A549 (cell line): Measurements from ENCODE around the gene BCL10. TPM values are rescaled to one million over a fixed set of nuclear protein-coding genes. Genes with fewer than 3 reads are reported as not detected.

Source experiments
- ATAC-seq, 2 experiments: fragments of 200-7000 bp in 1 of 2; fragments of >200 bp in 1 of 2; cut with Nextera tagmentation in 1 of 2; cut with Tn5 transposase in 1 of 2; 3 replicates each; pipeline versions ENCODE4 v1.8.0 to v1.9.1; 2018 to 2020; ENCODE audit warnings: mild to moderate bottlenecking in 1 of 2, moderate library complexity in 1 of 2
- CTCF ChIA-PET: fragments of 300-600 bp; sonication (Branson Sonifier 250); formaldehyde crosslinking; extraction: SDS; loops from one replicate; lab custom pipeline; 2021; ENCODE audit warnings: antibody characterized with exemption, inconsistent platforms; lab: Yijun Ruan, JAX
- POLR2A ChIA-PET: fragments of 350-600 bp; formaldehyde crosslinking; extraction: SDS; loops from one replicate; lab custom pipeline; 2021; ENCODE audit warnings: antibody characterized with exemption, inconsistent platforms; lab: Yijun Ruan, JAX
- DNase-seq, 2 experiments: peaks; one replicate each; pipeline versions ENCODE4 v3.0.0 to v3.0.0-alpha.2; 2011 to 2016; ENCODE audit warnings: low read depth in 1 of 2, low spot score in 1 of 2
- FAIRE-seq: peaks from 2 replicates; lab custom pipeline; 2011; peaks lifted over from hg19 to GRCh38; lab: Jason Lieb, UNC
- H3K27ac ChIP-seq, 2 experiments: fragments of >200 bp; sonication (Bioruptor Twin); formaldehyde crosslinking; 3 replicates each; pipeline ENCODE4 v1.5.1; 2016 to 2017
- H3K4me1 ChIP-seq: fragments of >200 bp; sonication (Bioruptor Twin); formaldehyde crosslinking; 3 replicates; pipeline ENCODE4 v1.6.1; 2016
- H3K4me2 ChIP-seq: fragments of >200 bp; sonication (Bioruptor Twin); formaldehyde crosslinking; 3 replicates; pipeline ENCODE4 v1.6.1; 2016
- H3K4me3 ChIP-seq: fragments of >200 bp; sonication (Bioruptor Twin); formaldehyde crosslinking; 3 replicates; pipeline ENCODE4 v1.5.1; 2016
- H3K9me3 ChIP-seq: fragments of >200 bp; sonication (Bioruptor Twin); formaldehyde crosslinking; 3 replicates; pipeline ENCODE4 v1.6.1; 2016
- BCL3 ChIP-seq: fragments of >200 bp; sonication (Bioruptor Twin); formaldehyde crosslinking; IDR thresholded peaks from 3 replicates; pipeline ENCODE4 v1.6.1; 2016
- BHLHE40 ChIP-seq: IDR thresholded peaks from 2 replicates; pipeline ENCODE4 v1.6.1; 2012; ENCODE audit warnings: low read depth, low read length, inconsistent platforms
- CBX2 ChIP-seq: fragments of 200-600 bp; sonication (generic); IDR thresholded peaks from 2 replicates; pipeline ENCODE4 v1.6.1; 2016; ENCODE audit warnings: low read depth, mild to moderate bottlenecking, borderline replicate concordance
- EHF ChIP-seq: fragments of 250-450 bp; sonication (Bioruptor Pico); IDR thresholded peaks from 2 replicates; pipeline ENCODE4 v1.5.0; 2020; ENCODE audit warnings: mild to moderate bottlenecking
- EHMT2 ChIP-seq: fragments of 200-600 bp; sonication (generic); IDR thresholded peaks from 2 replicates; pipeline ENCODE4 v1.6.1; 2016; ENCODE audit warnings: antibody characterized with exemption, low read depth, mild to moderate bottlenecking, moderate library complexity
- ELK1 ChIP-seq: fragments of 150-350 bp; IDR thresholded peaks from 2 replicates; pipeline ENCODE4 v1.6.1; 2014; ENCODE audit warnings: low read depth, mild to moderate bottlenecking, low read length
- HMGXB4 ChIP-seq: fragments of 250-450 bp; sonication (Bioruptor Pico); IDR thresholded peaks from 2 replicates; pipeline ENCODE4 v1.5.0; 2021; ENCODE audit warnings: mild to moderate bottlenecking, moderate library complexity, borderline replicate concordance
- HOXA7 ChIP-seq: fragments of 250-450 bp; sonication (Bioruptor Pico); IDR thresholded peaks from 2 replicates; pipeline ENCODE4 v1.5.0; 2020; ENCODE audit warnings: mild to moderate bottlenecking, moderate library complexity
- HOXB13 ChIP-seq: fragments of 250-450 bp; sonication (Bioruptor Pico); IDR thresholded peaks from 2 replicates; pipeline ENCODE4 v1.5.0; 2020; ENCODE audit warnings: low read depth, mild to moderate bottlenecking, moderate library complexity
- HOXB5 ChIP-seq: fragments of 250-450 bp; sonication (Bioruptor Pico); IDR thresholded peaks from 2 replicates; pipeline ENCODE4 v1.5.0; 2020; ENCODE audit warnings: mild to moderate bottlenecking, moderate library complexity
- JUN ChIP-seq, 2 experiments: fragments of >200 bp; sonication (Bioruptor Twin); formaldehyde crosslinking; IDR thresholded peaks; 2 replicates in 1 of 2; 3 replicates in 1 of 2; pipeline ENCODE4 v1.6.1; 2016 to 2017
- JUNB ChIP-seq: fragments of >200 bp; sonication (Bioruptor Twin); formaldehyde crosslinking; IDR thresholded peaks from 2 replicates; pipeline ENCODE4 v1.6.1; 2016
- MYC ChIP-seq: IDR thresholded peaks from 2 replicates; pipeline ENCODE4 v1.6.1; 2012; ENCODE audit warnings: mild to moderate bottlenecking, inconsistent platforms, low read length, improper control_type of control experiment, borderline replicate concordance
- NPAS2 ChIP-seq: fragments of 250-450 bp; sonication (Bioruptor Pico); IDR thresholded peaks from 2 replicates; pipeline ENCODE4 v1.8.0; 2022; ENCODE audit warnings: mild to moderate bottlenecking, moderate library complexity, borderline replicate concordance
- POLR2A ChIP-seq: IDR thresholded peaks from 2 replicates; pipeline ENCODE4 v1.6.1; 2012; ENCODE audit warnings: mild to moderate bottlenecking, low read length
- RARB ChIP-seq: fragments of 250-450 bp; sonication (Bioruptor Pico); IDR thresholded peaks from 2 replicates; pipeline ENCODE4 v1.8.0; 2021; ENCODE audit warnings: mild to moderate bottlenecking, moderate library complexity
- RCOR1 ChIP-seq: fragments of 150-350 bp; IDR thresholded peaks from 2 replicates; pipeline ENCODE4 v1.6.1; 2014; ENCODE audit warnings: antibody characterized with exemption, low read length, low read depth
- RFX5 ChIP-seq: fragments of 450-650 bp; IDR thresholded peaks from 2 replicates; pipeline ENCODE4 v1.7.1; 2014; ENCODE audit warnings: antibody characterized with exemption, mild to moderate bottlenecking, moderate library complexity
- RNF2 ChIP-seq: fragments of 200-600 bp; sonication (generic); IDR thresholded peaks from 2 replicates; pipeline ENCODE4 v1.6.1; 2016; ENCODE audit warnings: low read depth, mild to moderate bottlenecking, antibody characterized with exemption, moderate library complexity, borderline replicate concordance
- SMC3 ChIP-seq: fragments of >200 bp; sonication (Bioruptor Twin); formaldehyde crosslinking; IDR thresholded peaks from 3 replicates; pipeline ENCODE4 v1.6.1; 2018; ENCODE audit warnings: inconsistent platforms
- TFCP2L1 ChIP-seq: fragments of 250-450 bp; sonication (Bioruptor Pico); IDR thresholded peaks from 2 replicates; pipeline ENCODE4 v1.5.0; 2021; ENCODE audit warnings: mild to moderate bottlenecking
- TP53 ChIP-seq: fragments of 250-450 bp; sonication (Bioruptor Pico); IDR thresholded peaks from 2 replicates; pipeline ENCODE4 v1.5.0; 2021; ENCODE audit warnings: mild to moderate bottlenecking, moderate library complexity
- ZC3H11A ChIP-seq: fragments of 450-650 bp; IDR thresholded peaks from 2 replicates; pipeline ENCODE4 v1.6.1; 2014; ENCODE audit warnings: antibody characterized with exemption, mild to moderate bottlenecking
- WGBS: methylation state at CpG from one replicate; pipeline ENCODE4 v1.1.6; 2017; ENCODE audit errors: missing lambda C conversion rate; 5-methylcytosine and 5-hydroxymethylcytosine counted together
- polyA plus RNA-seq, 4 experiments: library from polyadenylated mRNA; depleted of rRNA in 3 of 4; stranded (reverse); fragments of >200 nt; fragmentation: RNase III in 1 of 4; extraction: RNeasy Plus Mini Kit Qiagen cat#74134 plus additional on column Dnase treatment in 1 of 4; gene quantifications; 2 replicates in 3 of 4; 3 replicates in 1 of 4; pipeline ENCODE4 v1.2.3, GENCODE V29; 2011 to 2017
- TF ChIP-seq, protein P1 (sequence below): fragments of >200 bp; sonication (Bioruptor Twin); formaldehyde crosslinking; IDR thresholded peaks from 3 replicates; pipeline ENCODE4 v1.5.1; 2016
- TF ChIP-seq, protein P2 (sequence below): IDR thresholded peaks from 2 replicates; pipeline ENCODE4 v1.6.1; 2012
- TF ChIP-seq, protein P3 (sequence below): IDR thresholded peaks from 2 replicates; pipeline ENCODE4 v1.6.1; 2012

The BCL10 gene
- polyA plus RNA-seq, 2 of the 4 experiments (the other 2 are of a cell fraction): 8.9 to 15.5 TPM

DNA sequence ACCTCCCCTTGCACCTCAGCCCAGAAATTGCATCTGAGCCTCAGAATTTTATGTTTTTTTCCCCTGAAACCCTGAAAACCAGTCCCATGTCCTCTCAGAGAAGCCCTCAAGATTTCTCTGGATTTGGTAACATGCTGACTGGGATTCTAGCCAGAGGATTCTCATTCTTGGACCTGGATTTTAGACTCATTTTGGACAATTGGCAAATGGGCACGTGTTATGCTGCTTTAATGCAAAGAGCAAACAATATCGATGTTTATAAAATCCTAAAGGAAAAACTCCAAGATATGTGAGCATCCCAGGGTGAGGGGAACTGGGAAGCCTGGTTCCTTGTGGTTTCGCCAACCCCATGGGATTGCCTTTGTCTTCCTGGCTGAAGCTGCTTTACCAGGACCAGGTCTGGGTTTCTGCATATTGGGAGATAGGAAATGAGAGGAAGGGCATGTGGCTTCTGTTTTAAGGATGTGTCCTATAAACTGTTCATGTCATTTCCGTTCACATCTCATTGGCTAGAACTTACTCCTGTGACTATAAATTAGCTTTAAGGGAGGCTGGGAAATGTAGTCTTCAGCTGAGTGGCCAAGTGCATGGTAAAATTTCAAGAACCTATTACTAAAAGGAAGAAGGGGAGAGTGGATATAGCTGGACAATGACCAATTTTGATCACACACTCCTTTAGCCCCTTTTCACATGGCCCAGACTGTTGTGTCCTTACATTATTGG is 27.2 kb upstream of the BCL10 start:
- no peak for FAIRE-seq
- Histone ChIP-seq H3K4me1 (peaks cover 7% of the 10 kb centered on the region), H3K27ac (no peak overlapping the region), H3K4me2 (no peak overlapping the region), H3K9me3 (no peaks in the 10 kb centered on the region), H3K4me3 (no peak overlapping the region)
- 84% methylated on average over 4 of the region's 4 CpGs for WGBS
- POLR2A ChIA-PET: no interaction called here
- TF ChIP-seq CBX2 (no peak), HMGXB4 (CRISPR knock-in tag) (no peak), RNF2 (no peak), JUNB (no peak), JUN (IDR thresholded peaks at IDR 0.05) (no peak), NPAS2 (CRISPR knock-in tag) (no peak), TP53 (CRISPR knock-in tag) (no peak), RFX5 (no peak), HOXB13 (no peak), ZC3H11A (no peak), ELK1 (no peak), RCOR1 (no peak), BHLHE40 (no peak), SMC3 (no peak), HOXB5 (CRISPR knock-in tag) (no peak), TFCP2L1 (CRISPR knock-in tag) (no peak), MYC (no peak)
- TF ChIP-seq, protein P1, sequence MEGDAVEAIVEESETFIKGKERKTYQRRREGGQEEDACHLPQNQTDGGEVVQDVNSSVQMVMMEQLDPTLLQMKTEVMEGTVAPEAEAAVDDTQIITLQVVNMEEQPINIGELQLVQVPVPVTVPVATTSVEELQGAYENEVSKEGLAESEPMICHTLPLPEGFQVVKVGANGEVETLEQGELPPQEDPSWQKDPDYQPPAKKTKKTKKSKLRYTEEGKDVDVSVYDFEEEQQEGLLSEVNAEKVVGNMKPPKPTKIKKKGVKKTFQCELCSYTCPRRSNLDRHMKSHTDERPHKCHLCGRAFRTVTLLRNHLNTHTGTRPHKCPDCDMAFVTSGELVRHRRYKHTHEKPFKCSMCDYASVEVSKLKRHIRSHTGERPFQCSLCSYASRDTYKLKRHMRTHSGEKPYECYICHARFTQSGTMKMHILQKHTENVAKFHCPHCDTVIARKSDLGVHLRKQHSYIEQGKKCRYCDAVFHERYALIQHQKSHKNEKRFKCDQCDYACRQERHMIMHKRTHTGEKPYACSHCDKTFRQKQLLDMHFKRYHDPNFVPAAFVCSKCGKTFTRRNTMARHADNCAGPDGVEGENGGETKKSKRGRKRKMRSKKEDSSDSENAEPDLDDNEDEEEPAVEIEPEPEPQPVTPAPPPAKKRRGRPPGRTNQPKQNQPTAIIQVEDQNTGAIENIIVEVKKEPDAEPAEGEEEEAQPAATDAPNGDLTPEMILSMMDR: no peak
- TF ChIP-seq, protein P2, sequence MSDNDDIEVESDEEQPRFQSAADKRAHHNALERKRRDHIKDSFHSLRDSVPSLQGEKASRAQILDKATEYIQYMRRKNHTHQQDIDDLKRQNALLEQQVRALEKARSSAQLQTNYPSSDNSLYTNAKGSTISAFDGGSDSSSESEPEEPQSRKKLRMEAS: no peak
- TF ChIP-seq, protein P3, sequence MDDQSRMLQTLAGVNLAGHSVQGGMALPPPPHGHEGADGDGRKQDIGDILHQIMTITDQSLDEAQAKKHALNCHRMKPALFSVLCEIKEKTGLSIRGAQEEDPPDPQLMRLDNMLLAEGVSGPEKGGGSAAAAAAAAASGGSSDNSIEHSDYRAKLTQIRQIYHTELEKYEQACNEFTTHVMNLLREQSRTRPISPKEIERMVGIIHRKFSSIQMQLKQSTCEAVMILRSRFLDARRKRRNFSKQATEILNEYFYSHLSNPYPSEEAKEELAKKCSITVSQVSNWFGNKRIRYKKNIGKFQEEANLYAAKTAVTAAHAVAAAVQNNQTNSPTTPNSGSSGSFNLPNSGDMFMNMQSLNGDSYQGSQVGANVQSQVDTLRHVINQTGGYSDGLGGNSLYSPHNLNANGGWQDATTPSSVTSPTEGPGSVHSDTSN: no peak
- CTCF ChIA-PET: interaction anchor here (0.9 to 1.2 kb wide), 3 partner anchors 40 to 389 kb away, joined by 3 to 5 read pairs (median 3); no protein-coding TSS in a partner anchor
- no peak for ATAC-seq
- no peak for DNase-seq

DNA sequence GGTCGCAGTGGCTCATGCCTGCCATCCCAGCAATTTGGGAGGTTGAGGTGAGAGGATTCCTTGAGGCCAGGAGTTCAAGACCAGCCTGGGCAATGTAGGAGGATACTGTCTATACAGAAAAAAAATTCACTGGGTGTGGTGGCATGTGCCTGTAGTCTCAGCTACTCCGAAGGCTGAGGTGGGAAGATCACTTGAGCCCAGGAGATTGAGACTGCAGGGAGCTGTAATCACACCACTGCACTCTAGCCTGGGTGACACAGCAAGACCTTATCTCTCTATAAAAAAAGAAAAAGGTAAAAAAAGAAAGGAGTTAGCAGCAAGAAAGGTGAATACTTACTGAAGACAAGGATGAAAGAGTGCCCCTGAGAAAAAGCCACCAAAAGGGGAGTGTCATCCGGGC is 23.7 kb upstream of the BCL10 start:
- Histone ChIP-seq H3K27ac (0 out of 6 replicates have a peak overlapping the region, but pooled peaks of 1 of the 2 experiments have one; percentile 13), H3K4me2 (no peak overlapping the region), H3K4me1 (peaks cover 20% of the 10 kb centered on the region), H3K9me3 (no peaks in the 10 kb centered on the region), H3K4me3 (no peak overlapping the region)
- ChIA-PET POLR2A (no interaction called here), CTCF (interaction anchor here (0.6 kb wide), 1 partner anchor 202 kb away, joined by 3 read pairs; no protein-coding TSS in a partner anchor)
- no peak for ATAC-seq
- WGBS: 81% methylated on average over 3 of the region's 3 CpGs
- TF ChIP-seq RNF2 (no peak), EHF (CRISPR knock-in tag) (no peak), NPAS2 (CRISPR knock-in tag) (no peak), POLR2A (no peak), HOXA7 (CRISPR knock-in tag) (no peak), EHMT2 (no peak), BCL3 (no peak), SMC3 (no peak), JUN (IDR thresholded peaks at IDR 0.05) (no peak), RARB (CRISPR knock-in tag) (no peak)
- TF ChIP-seq, protein P3: no peak
- FAIRE-seq: no peak
- DNase-seq: no peak
